Keratinocyte (primary cell): ENCODE data around the gene FAM3B.

Source experiments
- EZH2 ChIP-seq: IDR thresholded peaks from one replicate; pipeline ENCODE4 v1.6.1; 2012; ENCODE audit warnings: inconsistent platforms, mild to moderate bottlenecking, low read length, moderate library complexity
- TF ChIP-seq, protein P1 (sequence below), 3 experiments: IDR thresholded peaks in 1 of 3; conservative IDR thresholded peaks in 1 of 3; optimal IDR thresholded peaks in 1 of 3; 2 replicates in 2 of 3; 3 replicates in 1 of 3; pipeline versions ENCODE3 to v1.5.1; 2011; ENCODE audit warnings: low read length in 3 of 3, mild to moderate bottlenecking in 3 of 3, moderate library complexity in 2 of 3, control low read depth in 1 of 3, inconsistent platforms in 1 of 3; ENCODE audit not compliant: insufficient read depth in 2 of 3; ENCODE audit errors: extremely low read depth in 1 of 3

DNA sequence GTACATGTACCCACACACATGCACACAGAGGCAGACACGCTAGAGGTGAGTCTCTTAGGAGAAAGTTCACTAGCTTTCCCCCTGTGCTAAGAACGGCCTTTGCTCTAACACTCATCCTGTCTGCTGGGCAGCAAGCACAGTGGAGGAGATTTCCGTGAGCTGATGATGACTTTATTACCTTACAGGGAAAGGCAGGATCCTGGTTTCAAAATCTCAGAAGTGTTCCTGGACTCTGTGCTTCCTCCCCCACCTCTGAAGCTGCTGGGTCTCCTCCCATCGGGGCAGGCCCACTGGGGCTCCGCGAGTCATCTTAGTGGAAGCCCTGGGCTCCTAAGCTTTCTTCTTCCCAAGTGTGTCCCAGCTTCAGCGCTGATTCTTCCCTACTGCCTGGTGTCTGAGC is 2.7 kb downstream of the FAM3B start:
- TF ChIP-seq, protein P1, sequence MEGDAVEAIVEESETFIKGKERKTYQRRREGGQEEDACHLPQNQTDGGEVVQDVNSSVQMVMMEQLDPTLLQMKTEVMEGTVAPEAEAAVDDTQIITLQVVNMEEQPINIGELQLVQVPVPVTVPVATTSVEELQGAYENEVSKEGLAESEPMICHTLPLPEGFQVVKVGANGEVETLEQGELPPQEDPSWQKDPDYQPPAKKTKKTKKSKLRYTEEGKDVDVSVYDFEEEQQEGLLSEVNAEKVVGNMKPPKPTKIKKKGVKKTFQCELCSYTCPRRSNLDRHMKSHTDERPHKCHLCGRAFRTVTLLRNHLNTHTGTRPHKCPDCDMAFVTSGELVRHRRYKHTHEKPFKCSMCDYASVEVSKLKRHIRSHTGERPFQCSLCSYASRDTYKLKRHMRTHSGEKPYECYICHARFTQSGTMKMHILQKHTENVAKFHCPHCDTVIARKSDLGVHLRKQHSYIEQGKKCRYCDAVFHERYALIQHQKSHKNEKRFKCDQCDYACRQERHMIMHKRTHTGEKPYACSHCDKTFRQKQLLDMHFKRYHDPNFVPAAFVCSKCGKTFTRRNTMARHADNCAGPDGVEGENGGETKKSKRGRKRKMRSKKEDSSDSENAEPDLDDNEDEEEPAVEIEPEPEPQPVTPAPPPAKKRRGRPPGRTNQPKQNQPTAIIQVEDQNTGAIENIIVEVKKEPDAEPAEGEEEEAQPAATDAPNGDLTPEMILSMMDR (optimal IDR thresholded peaks at IDR 0.05 in 1 of 3, IDR thresholded peaks at IDR 0.05 in 1 of 3, conservative IDR thresholded peaks at IDR 0.05 in 1 of 3; ENCODE audit: extremely low read depth in 1 of 3, insufficient read depth in 2 of 3, low read length in 3 of 3): no peak
- TF ChIP-seq EZH2: no peak
